Bronchial epithelial cell (primary cell): ENCODE data around the gene PKN1. TPM values are rescaled to one million over a fixed set of nuclear protein-coding genes. Genes with fewer than 3 reads are reported as not detected.

Experiments
- DNase-seq: peaks from one replicate; pipeline ENCODE4 v3.0.0-alpha.2; 2010; ENCODE audit warnings: low read depth
- FAIRE-seq: peaks from 2 replicates; lab custom pipeline; 2011; peaks lifted over from hg19 to GRCh38; lab: Jason Lieb, UNC
- H3K27me3 ChIP-seq: 2 replicates; pipeline ENCODE4 v1.5.1; 2011; ENCODE audit warnings: low read length; ENCODE audit not compliant: control insufficient read depth, insufficient read depth
- H3K36me3 ChIP-seq: 2 replicates; pipeline ENCODE4 v1.5.1; 2011; ENCODE audit warnings: low read length; ENCODE audit not compliant: control insufficient read depth, insufficient read depth
- H3K4me3 ChIP-seq: 2 replicates; pipeline ENCODE4 v1.5.1; 2011; ENCODE audit warnings: mild to moderate bottlenecking, low read depth, low read length, control low read depth
- CTCF ChIP-seq: IDR thresholded peaks from 2 replicates; pipeline ENCODE4 v1.5.1; 2011; ENCODE audit warnings: mild to moderate bottlenecking, moderate library complexity, low read length, control low read depth, inconsistent platforms; ENCODE audit not compliant: insufficient read depth, severe bottlenecking
- total RNA-seq: library from RNA; depleted of rRNA; stranded (reverse); fragments of >200 nt; gene quantifications from 2 replicates; pipeline ENCODE4 v1.2.1, GENCODE V29; 2014

The PKN1 gene
- total RNA-seq, 1 donor from 2014 or later, result 32.9 TPM

GRCh38 chr19:14433554-14434501, 722 bp downstream of the PKN1 start:
- TF ChIP-seq CTCF, result no peak
- peak overlapping the region; percentile 17 for H3K4me3 ChIP-seq
- DNase-seq, result no peak
- no peak for FAIRE-seq
- no peaks in the 10 kb centered on the region for H3K36me3 ChIP-seq
- H3K27me3 ChIP-seq, result peaks cover 6% of the 10 kb centered on the region

GRCh38 chr19:14434543-14435319, 1.6 kb downstream of the PKN1 start:
- no peak overlapping the region for H3K4me3 ChIP-seq
- FAIRE-seq, result no peak
- TF ChIP-seq CTCF, result no peak
- H3K27me3 ChIP-seq, result peaks cover 6% of the 10 kb centered on the region
- peak; percentile 46 for DNase-seq
- no peaks in the 10 kb centered on the region for H3K36me3 ChIP-seq

- no peak for TF ChIP-seq CTCF
- DNase-seq (no peak), FAIRE-seq (no peak)
- Histone ChIP-seq H3K27me3 (peaks cover 6% of the 10 kb centered on the region), H3K36me3 (no peaks in the 10 kb centered on the region), H3K4me3 (no peak overlapping the region)
Observed at GRCh38 chr19:14435320-14436050, 2.4 kb downstream of the PKN1 start.

- no peak for TF ChIP-seq CTCF
- no peak overlapping the region for H3K4me3 ChIP-seq
- H3K27me3 ChIP-seq, result peaks cover 3% of the 10 kb centered on the region
- no peaks in the 10 kb centered on the region for H3K36me3 ChIP-seq
- DNase-seq, result no peak
- no peak for FAIRE-seq
Observed at GRCh38 chr19:14437578-14438140, 4.6 kb downstream of the PKN1 start.

- no peak for FAIRE-seq
- DNase-seq, result no peak
- no peak for TF ChIP-seq CTCF
- Histone ChIP-seq H3K36me3 (no peaks in the 10 kb centered on the region), H3K27me3 (no peaks in the 10 kb centered on the region), H3K4me3 (no peak overlapping the region)
Observed at GRCh38 chr19:14439014-14439413, 5.9 kb downstream of the PKN1 start.
